H1 (cell line): Measurements from ENCODE around the gene CELF4. TPM values are rescaled to one million over a fixed set of nuclear protein-coding genes. Genes with fewer than 3 reads are reported as not detected.
A peak's percentile ranks its signal among the peaks of the same experiment; 100 is the strongest.

ENCODE experiments used
- CTCF ChIA-PET: fragments of 300-600 bp; sonication (Branson Sonifier 250); formaldehyde crosslinking; loops from one replicate; lab custom pipeline; 2021; ENCODE audit not compliant: partially characterized antibody; lab: Charles Lee
- POLR2A ChIA-PET: fragments of 300-600 bp; sonication (Branson Sonifier 250); formaldehyde crosslinking; loops from one replicate; lab custom pipeline; 2021; ENCODE audit warnings: inconsistent platforms; ENCODE audit not compliant: partially characterized antibody; lab: Charles Lee
- DNase-seq, 2 experiments: peaks; one replicate each; pipeline versions ENCODE4 v3.0.0 to v3.0.0-alpha.2; 2010 to 2022; ENCODE audit warnings: low spot score in 2 of 2, low read depth in 1 of 2, mixed read lengths in 1 of 2
- FAIRE-seq: peaks from 2 replicates; lab custom pipeline; 2011; peaks lifted over from hg19 to GRCh38; lab: Jason Lieb, UNC
- H2AFZ ChIP-seq: 2 replicates; pipeline ENCODE4 v1.8.1; 2012; ENCODE audit warnings: low read length, inconsistent platforms
- H2AK5ac ChIP-seq: 2 replicates; pipeline ENCODE4 v1.6.1; 2013; ENCODE audit warnings: low read depth, low read length
- H2BK120ac ChIP-seq: replicated peaks from 2 replicates; pipeline ENCODE3; 2013; ENCODE audit warnings: low read depth, low read length, inconsistent platforms
- H2BK12ac ChIP-seq: 2 replicates; pipeline ENCODE4 v1.6.1; 2013; ENCODE audit warnings: low read depth, low read length
- H2BK15ac ChIP-seq: 2 replicates; pipeline ENCODE4 v1.6.1; 2013; ENCODE audit warnings: low read length
- H2BK20ac ChIP-seq: 2 replicates; pipeline ENCODE4 v1.6.1; 2013; ENCODE audit warnings: low read length
- H2BK5ac ChIP-seq: 2 replicates; pipeline ENCODE4 v1.6.1; 2013; ENCODE audit warnings: low read depth, low read length
- H3K14ac ChIP-seq: 2 replicates; pipeline ENCODE4 v1.6.1; 2013; ENCODE audit warnings: inconsistent platforms; ENCODE audit not compliant: insufficient read length
- H3K18ac ChIP-seq: 2 replicates; pipeline ENCODE4 v1.6.1; 2013; ENCODE audit warnings: low read length; ENCODE audit errors: extremely low read depth
- H3K23ac ChIP-seq: 2 replicates; pipeline ENCODE4 v1.6.1; 2013; ENCODE audit warnings: inconsistent platforms; ENCODE audit not compliant: insufficient read length
- H3K23me2 ChIP-seq: 2 replicates; pipeline ENCODE4 v1.6.1; 2013; ENCODE audit warnings: low read depth, low read length
- H3K27ac ChIP-seq: 2 replicates; pipeline ENCODE4 v1.6.1; 2011; ENCODE audit warnings: low read depth, low read length, inconsistent platforms
- H3K27me3 ChIP-seq, 4 experiments: replicated peaks in 1 of 4; 1 replicate in 1 of 4; 2 replicates in 3 of 4; pipeline versions ENCODE4 v1.6.1 to v1.8.1; 2011 to 2013; ENCODE audit warnings: low read length in 3 of 4, mild to moderate bottlenecking in 3 of 4, inconsistent platforms in 2 of 4, mixed read lengths in 2 of 4, moderate library complexity in 1 of 4; ENCODE audit not compliant: control insufficient read depth in 3 of 4, insufficient read depth in 3 of 4; ENCODE audit errors: extremely low read depth in 1 of 4
- H3K36me3 ChIP-seq, 4 experiments: 2 replicates each; pipeline versions ENCODE4 v1.6.1 to v1.8.1; 2011 to 2013; ENCODE audit warnings: mild to moderate bottlenecking in 4 of 4, low read length in 3 of 4, moderate library complexity in 2 of 4, control low read depth in 1 of 4, inconsistent platforms in 1 of 4; ENCODE audit not compliant: insufficient read depth in 4 of 4, control insufficient read depth in 2 of 4
- H3K4ac ChIP-seq: replicated peaks from 2 replicates; pipeline ENCODE3; 2013; ENCODE audit warnings: low read length, low read depth, mixed read lengths, inconsistent platforms; ENCODE audit not compliant: insufficient read length
- H3K4me1 ChIP-seq, 4 experiments: replicated peaks in 1 of 4; 1 replicate in 1 of 4; 2 replicates in 3 of 4; pipeline versions ENCODE4 v1.6.1 to v1.8.1; 2011 to 2013; ENCODE audit warnings: low read length in 3 of 4, inconsistent platforms in 2 of 4, mixed read lengths in 1 of 4; ENCODE audit not compliant: insufficient read depth in 4 of 4, control insufficient read depth in 3 of 4
- H3K4me2 ChIP-seq, 2 experiments: 2 replicates each; pipeline versions ENCODE4 v1.6.1 to v1.8.1; 2011 to 2013; ENCODE audit warnings: low read depth in 2 of 2, low read length in 2 of 2, control low read depth in 1 of 2, inconsistent platforms in 1 of 2, mild to moderate bottlenecking in 1 of 2; ENCODE audit not compliant: insufficient read depth in 1 of 2
- H3K4me3 ChIP-seq, 4 experiments: fragments of 200-600, 300-600 bp in 1 of 4; sonication (generic), shearing (Covaris generic), sonication (Bioruptor Twin) in 1 of 4; 2 replicates each; pipeline versions ENCODE4 v1.5.1 to v1.8.1; 2011 to 2016; ENCODE audit warnings: low read length in 4 of 4, low read depth in 3 of 4, control low read depth in 2 of 4, inconsistent platforms in 2 of 4, mild to moderate bottlenecking in 2 of 4, mixed read lengths in 1 of 4, moderate library complexity in 1 of 4; ENCODE audit not compliant: insufficient read depth in 2 of 4; ENCODE audit errors: extremely low read depth in 1 of 4
- H3K56ac ChIP-seq: replicated peaks from 2 replicates; pipeline ENCODE3; 2013; ENCODE audit warnings: low read depth, mild to moderate bottlenecking, mixed read lengths, low read length, inconsistent platforms; ENCODE audit not compliant: insufficient read length
- H3K79me1 ChIP-seq: 2 replicates; pipeline ENCODE4 v1.6.1; 2013; ENCODE audit warnings: low read depth, low read length, control low read depth
- H3K79me2 ChIP-seq, 2 experiments: 2 replicates each; pipeline versions ENCODE4 v1.6.1 to v1.8.1; 2012 to 2013; ENCODE audit warnings: low read length in 2 of 2, mild to moderate bottlenecking in 2 of 2, inconsistent platforms in 1 of 2; ENCODE audit not compliant: insufficient read depth in 2 of 2, control insufficient read depth in 1 of 2
- H3K9ac ChIP-seq, 4 experiments: replicated peaks in 1 of 4; 1 replicate in 1 of 4; 2 replicates in 3 of 4; pipeline versions ENCODE4 v1.6.1 to v1.8.1; 2011 to 2013; ENCODE audit warnings: low read depth in 3 of 4, low read length in 3 of 4, control low read depth in 2 of 4, mild to moderate bottlenecking in 2 of 4, moderate library complexity in 2 of 4, inconsistent platforms in 1 of 4; ENCODE audit errors: extremely low read depth in 1 of 4
- H3K9me3 ChIP-seq, 2 experiments: 2 replicates each; pipeline versions ENCODE4 v1.6.1 to v1.8.1; 2012 to 2013; ENCODE audit warnings: mild to moderate bottlenecking in 2 of 2, moderate library complexity in 2 of 2, control low read depth in 1 of 2, inconsistent platforms in 1 of 2, low read depth in 1 of 2, low read length in 1 of 2, mixed read lengths in 1 of 2; ENCODE audit not compliant: insufficient read depth in 2 of 2
- H4K20me1 ChIP-seq, 2 experiments: replicated peaks in 1 of 2; 2 replicates each; pipeline versions ENCODE3 to v1.8.1; 2011 to 2013; ENCODE audit warnings: inconsistent platforms in 2 of 2, low read length in 2 of 2, mild to moderate bottlenecking in 1 of 2; ENCODE audit not compliant: insufficient read depth in 2 of 2, control insufficient read depth in 1 of 2
- H4K5ac ChIP-seq: 2 replicates; pipeline ENCODE4 v1.6.1; 2013; ENCODE audit warnings: low read length, low read depth, mixed read lengths, inconsistent platforms; ENCODE audit not compliant: insufficient read length
- H4K8ac ChIP-seq: 2 replicates; pipeline ENCODE4 v1.8.0; 2013; ENCODE audit warnings: mild to moderate bottlenecking, moderate library complexity, low read length, inconsistent platforms; ENCODE audit not compliant: insufficient read depth; ENCODE audit errors: extremely low read depth
- H4K91ac ChIP-seq: replicated peaks from 2 replicates; pipeline ENCODE3; 2013; ENCODE audit warnings: low read length, mixed read lengths, inconsistent platforms; ENCODE audit not compliant: insufficient read length
- KDM1A ChIP-seq: fragments of 200-600, 300-600 bp; sonication (generic); IDR thresholded peaks from 2 replicates; pipeline ENCODE4 v1.7.1; 2016; ENCODE audit warnings: mild to moderate bottlenecking, low read length, borderline replicate concordance
- SP2 ChIP-seq: IDR thresholded peaks from 2 replicates; pipeline ENCODE4 v1.6.1; 2012; ENCODE audit warnings: mild to moderate bottlenecking, low read length, inconsistent platforms
- USF2 ChIP-seq: IDR thresholded peaks from 2 replicates; pipeline ENCODE4 v1.6.1; 2011; ENCODE audit warnings: low read length, improper control_type of control experiment
- WGBS, 2 experiments: shearing (Covaris generic) in 1 of 2; methylation state at CpG; one replicate each; pipeline versions ENCODE4 v1.1.6 to v1.1.7; 2013 to 2015; ENCODE audit warnings: low lambda C conversion rate in 2 of 2, mixed read lengths in 2 of 2, inconsistent platforms in 1 of 2, low coverage in 1 of 2, missing lambda C conversion rate in 1 of 2; ENCODE audit not compliant: insufficient replicate concordance in 2 of 2, insufficient coverage in 1 of 2, insufficient read length in 1 of 2; ENCODE audit errors: extremely low coverage in 1 of 2, missing lambda C conversion rate in 1 of 2; 5-methylcytosine and 5-hydroxymethylcytosine counted together
- polyA plus RNA-seq, 7 experiments: library from polyadenylated mRNA; depleted of rRNA in 3 of 7; stranded (reverse) in 5 of 7; unstranded in 2 of 7; fragments of >200 nt in 5 of 7; fragments of 200-250 nt in 2 of 7; gene quantifications; 1 replicate in 5 of 7; 2 replicates in 1 of 7; 4 replicates in 1 of 7; pipeline versions ENCODE4 v1.2.1 to v1.2.3, GENCODE V29; 2011 to 2013; ENCODE audit warnings: missing spikeins in 2 of 7, mixed read lengths in 2 of 7
- total RNA-seq: library from RNA; stranded (reverse); fragmentation: NEBNext Ultra II Directional; extraction: Animal tissue kit (Norgen Biotek cat#: 25700); gene quantifications from 2 replicates; pipeline ENCODE4 v1.2.1, GENCODE V29; 2021

Gene CELF4
- total and polyA plus RNA-seq, 2 of the 8 experiments (the other 6 are each of a cell fraction or from before 2014, with no cell fraction given) = 1.6 to 3.4 TPM

GRCh38 chr18:37246779-37247340 lies 318.7 kb downstream of the CELF4 start:
- H4K5ac ChIP-seq = no peak overlapping the region
- H2BK20ac ChIP-seq = no peak overlapping the region
- ChIA-PET CTCF (no interaction called here), POLR2A (no interaction called here)
- no peak overlapping the region for H3K18ac ChIP-seq
- H3K4ac ChIP-seq = no peak overlapping the region
- H3K23me2 ChIP-seq = no peaks in the 10 kb centered on the region
- no peak for TF ChIP-seq KDM1A
- TF ChIP-seq SP2 = no peak
- 0 out of 2 replicates have a peak, but pooled peaks have one; percentile 22 for TF ChIP-seq USF2
- no peak overlapping the region for H2AK5ac ChIP-seq
- H2BK5ac ChIP-seq = no peak overlapping the region
- WGBS, 2 experiments = 74% methylated on average over 13 of the region's 13 CpGs; no CpG with 5 or more reads in 1 of the 2 experiments
- H3K56ac ChIP-seq = no peak overlapping the region
- H3K36me3 ChIP-seq = no peaks in the 10 kb centered on the region
- H4K20me1 ChIP-seq = peaks cover 0 to 6% of the 10 kb centered on the region in 2 experiments
- no peak overlapping the region; the same call in 1 of the 2 replicates for H2BK12ac ChIP-seq
- H3K27ac ChIP-seq = no peak overlapping the region
- no peaks in the 10 kb centered on the region; the same call in 1 of the 2 replicates for H3K79me1 ChIP-seq
- no peak for DNase-seq
- no peak overlapping the region for H2BK15ac ChIP-seq
- peak; percentile 93 for FAIRE-seq
- H3K23ac ChIP-seq = no peak overlapping the region
- no peaks in the 10 kb centered on the region for H3K9me3 ChIP-seq
- H4K8ac ChIP-seq = no peak overlapping the region
- no peak overlapping the region for H4K91ac ChIP-seq
- H3K4me3 ChIP-seq = no peak overlapping the region
- H3K14ac ChIP-seq = no peak overlapping the region
- no peak overlapping the region for H3K9ac ChIP-seq
- no peak overlapping the region for H2BK120ac ChIP-seq
- no peaks in the 10 kb centered on the region for H3K79me2 ChIP-seq
- H3K4me2 ChIP-seq = no peak overlapping the region; a peak in 1 of 4 replicates
- peaks cover 0 to 10% (median under 1%) of the 10 kb centered on the region in 4 experiments; a peak in 4 of 7 replicates for H3K27me3 ChIP-seq
- H3K4me1 ChIP-seq = peaks cover 0 to 10% (median 3%) of the 10 kb centered on the region in 4 experiments; a peak in 4 of 7 replicates
- H2AFZ ChIP-seq = no peak overlapping the region
